ENCODE data around the gene MRPL12.

Gene MRPL12

GRCh38 chr17:81695211-81695610, 8.0 kb upstream of the MRPL12 start:
- Histone ChIP-seq H3K9me2 (replicated peaks; ENCODE audit: insufficient read depth, low read length) (no peaks in the 10 kb centered on the region), H3K79me2 (ENCODE audit: low read length) (peaks cover 35% of the 10 kb centered on the region), H3K36me3 (replicated peaks; ENCODE audit: insufficient read depth, low read length) (peaks cover 4% of the 10 kb centered on the region; the same call in 1 of the 2 replicates), H3K4me3 (ENCODE audit: low read length) (no peak overlapping the region), H3K4me2 (ENCODE audit: low read depth, low read length) (no peak overlapping the region), H3K27me3 (replicated peaks; ENCODE audit: insufficient read depth, low read length) (no peaks in the 10 kb centered on the region), H3K27ac (ENCODE audit: low read length) (no peak overlapping the region), H2AFZ (ENCODE audit: low read length) (no peak overlapping the region), H3K9me3 (replicated peaks; ENCODE audit: insufficient read depth, low read length) (no peaks in the 10 kb centered on the region), H4K20me1 (ENCODE audit: insufficient read depth, low read length) (no peaks in the 10 kb centered on the region), H3K9ac (ENCODE audit: low read length) (no peak overlapping the region), H3F3A (ENCODE audit: insufficient read depth, low read length) (no peaks in the 10 kb centered on the region), H3K4me1 (ENCODE audit: low read length) (no peaks in the 10 kb centered on the region)
- DNase-seq, result no peak
- TF ChIP-seq CTCF (IDR thresholded peaks at IDR 0.05; ENCODE audit: low read length) (no peak), EZH2 (optimal IDR thresholded peaks at IDR 0.05; ENCODE audit: low read depth, low read length) (no peak), EZH2phosphoT487 (IDR thresholded peaks at IDR 0.05; ENCODE audit: low read length) (no peak)

GRCh38 chr17:81695801-81696200, 7.4 kb upstream of the MRPL12 start:
- H3K27me3 ChIP-seq (replicated peaks; ENCODE audit: insufficient read depth, low read length), result no peaks in the 10 kb centered on the region
- no peak overlapping the region for H3K9ac ChIP-seq (ENCODE audit: low read length)
- no peaks in the 10 kb centered on the region for H3K9me3 ChIP-seq (replicated peaks; ENCODE audit: insufficient read depth, low read length)
- no peak for TF ChIP-seq EZH2 (optimal IDR thresholded peaks at IDR 0.05; ENCODE audit: low read depth, low read length)
- TF ChIP-seq EZH2phosphoT487 (IDR thresholded peaks at IDR 0.05; ENCODE audit: low read length), result no peak
- no peak for TF ChIP-seq CTCF (IDR thresholded peaks at IDR 0.05; ENCODE audit: low read length)
- H3K27ac ChIP-seq (ENCODE audit: low read length), result no peak overlapping the region
- H3K79me2 ChIP-seq (ENCODE audit: low read length), result peaks cover 36% of the 10 kb centered on the region
- H3K9me2 ChIP-seq (replicated peaks; ENCODE audit: insufficient read depth, low read length), result no peaks in the 10 kb centered on the region
- no peak overlapping the region for H3K4me2 ChIP-seq (ENCODE audit: low read depth, low read length)
- no peak for DNase-seq
- no peaks in the 10 kb centered on the region for H4K20me1 ChIP-seq (ENCODE audit: insufficient read depth, low read length)
- peaks cover 4% of the 10 kb centered on the region; the same call in 1 of the 2 replicates for H3K36me3 ChIP-seq (replicated peaks; ENCODE audit: insufficient read depth, low read length)
- H3F3A ChIP-seq (ENCODE audit: insufficient read depth, low read length), result no peaks in the 10 kb centered on the region
- H3K4me1 ChIP-seq (ENCODE audit: low read length), result no peaks in the 10 kb centered on the region
- H3K4me3 ChIP-seq (ENCODE audit: low read length), result no peak overlapping the region
- H2AFZ ChIP-seq (ENCODE audit: low read length), result no peak overlapping the region

- Histone ChIP-seq H3K79me2 (ENCODE audit: low read length) (peaks cover 39% of the 10 kb centered on the region), H3K4me2 (ENCODE audit: low read depth, low read length) (no peak overlapping the region), H3K4me1 (ENCODE audit: low read length) (peaks cover 6% of the 10 kb centered on the region), H2AFZ (ENCODE audit: low read length) (no peak overlapping the region), H3F3A (ENCODE audit: insufficient read depth, low read length) (peaks cover under 1% of the 10 kb centered on the region; the same call in 1 of the 2 replicates), H3K27ac (ENCODE audit: low read length) (no peak overlapping the region), H3K9me2 (replicated peaks; ENCODE audit: insufficient read depth, low read length) (no peaks in the 10 kb centered on the region), H3K9me3 (replicated peaks; ENCODE audit: insufficient read depth, low read length) (no peaks in the 10 kb centered on the region), H4K20me1 (ENCODE audit: insufficient read depth, low read length) (no peaks in the 10 kb centered on the region; the same call in 1 of the 2 replicates), H3K36me3 (replicated peaks; ENCODE audit: insufficient read depth, low read length) (peaks cover 4% of the 10 kb centered on the region), H3K4me3 (ENCODE audit: low read length) (no peak overlapping the region), H3K9ac (ENCODE audit: low read length) (no peak overlapping the region), H3K27me3 (replicated peaks; ENCODE audit: insufficient read depth, low read length) (no peaks in the 10 kb centered on the region)
- TF ChIP-seq CTCF (IDR thresholded peaks at IDR 0.05; ENCODE audit: low read length) (no peak), EZH2phosphoT487 (IDR thresholded peaks at IDR 0.05; ENCODE audit: low read length) (no peak), EZH2 (optimal IDR thresholded peaks at IDR 0.05; ENCODE audit: low read depth, low read length) (no peak)
- no peak for DNase-seq
Observed at GRCh38 chr17:81696218-81696941, 6.8 kb upstream of the MRPL12 start.

Data from MM.1S (cell line).